Activated B cell treated with CpG ODN at 0.5 μM for 24 hours (primary cell): Measurements from ENCODE around the gene ALK. TPM values are rescaled to one million over a fixed set of nuclear protein-coding genes. Genes with fewer than 3 reads are reported as not detected.

ENCODE experiments used
- ATAC-seq: fragments of 200-7000 bp; cut with Tn5 transposase; one replicate; pipeline ENCODE4 v1.10.0; 2021; ENCODE audit warnings: low read depth, mild to moderate bottlenecking, moderate library complexity
- CTCF ChIA-PET: fragments of 350-600 bp; sonication (Branson Sonifier 250); formaldehyde crosslinking; loops from one replicate; lab custom pipeline; 2021; ENCODE audit warnings: antibody characterized with exemption; lab: Charles Lee
- POLR2A ChIA-PET: fragments of 350-600 bp; sonication (Branson Sonifier 250); formaldehyde crosslinking; loops from one replicate; lab custom pipeline; 2021; ENCODE audit warnings: antibody characterized with exemption; lab: Charles Lee
- DNase-seq: peaks from one replicate; pipeline ENCODE4 v3.0.0; 2022
- H3K27ac Mint-ChIP-seq: one replicate; pipeline ENCODE4 v1.8.0; 2020; ENCODE audit warnings: mixed read lengths
- H3K27me3 Mint-ChIP-seq: one replicate; pipeline ENCODE4 v1.8.0; 2021; ENCODE audit warnings: mixed read lengths
- H3K36me3 Mint-ChIP-seq: one replicate; pipeline ENCODE4 v1.8.0; 2021; ENCODE audit warnings: low read depth, mixed read lengths
- H3K4me1 Mint-ChIP-seq: one replicate; pipeline ENCODE4 v1.8.0; 2021; ENCODE audit warnings: mixed read lengths
- H3K4me3 Mint-ChIP-seq: one replicate; pipeline ENCODE4 v1.8.0; 2020; ENCODE audit warnings: mild to moderate bottlenecking, mixed read lengths
- H3K9me3 Mint-ChIP-seq: one replicate; pipeline ENCODE4 v1.8.0; 2020; ENCODE audit warnings: mixed read lengths
- intact Hi-C: fragments of 100-400 bp; cut with micrococcal nuclease; formaldehyde crosslinking; loops from one replicate; pipeline ENCODE4 v1.15.1; 2024
- total RNA-seq: library from RNA; stranded (reverse); gene quantifications from 2 replicates; pipeline ENCODE4 v1.2.3, GENCODE V29; 2022
- TF ChIP-seq, protein P1 (sequence below): fragments of 200-600 bp; IDR thresholded peaks from one replicate; pipeline ENCODE4 v1.8.0; 2022; ENCODE audit warnings: antibody characterized with exemption, mild to moderate bottlenecking

Gene ALK
- total RNA-seq, 1 donor from 2014 or later: not detected

DNA sequence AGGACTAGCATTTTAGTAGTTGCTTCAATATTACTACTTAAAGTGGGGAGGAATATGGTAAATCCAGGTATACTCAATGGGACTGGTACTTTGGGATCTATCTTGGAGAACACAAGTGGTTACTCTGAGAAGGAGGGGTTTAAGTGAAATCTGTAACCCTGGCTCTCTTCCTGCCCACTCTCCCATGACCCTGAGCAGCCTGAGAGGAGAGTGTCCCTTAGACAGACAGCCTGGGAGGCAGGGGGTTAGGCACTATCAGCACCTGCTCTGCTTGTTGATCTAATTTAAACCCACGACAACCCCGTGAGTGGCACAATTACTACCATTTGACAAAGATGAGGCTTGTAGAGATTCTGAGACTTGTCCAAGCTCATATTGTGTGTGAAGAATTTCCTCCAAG is 395.5 kb downstream of the ALK start:
- DNase-seq: no peak
- Mint-ChIP-seq H3K4me1 (no peaks in the 10 kb centered on the region), H3K9me3 (no peaks in the 10 kb centered on the region), H3K27ac (no peak overlapping the region), H3K27me3 (no peaks in the 10 kb centered on the region), H3K36me3 (no peaks in the 10 kb centered on the region), H3K4me3 (no peak overlapping the region)
- ChIA-PET CTCF (no interaction called here), POLR2A (no interaction called here)
- no peak for ATAC-seq
- intact Hi-C loops: no loop called here
- TF ChIP-seq, protein P1, sequence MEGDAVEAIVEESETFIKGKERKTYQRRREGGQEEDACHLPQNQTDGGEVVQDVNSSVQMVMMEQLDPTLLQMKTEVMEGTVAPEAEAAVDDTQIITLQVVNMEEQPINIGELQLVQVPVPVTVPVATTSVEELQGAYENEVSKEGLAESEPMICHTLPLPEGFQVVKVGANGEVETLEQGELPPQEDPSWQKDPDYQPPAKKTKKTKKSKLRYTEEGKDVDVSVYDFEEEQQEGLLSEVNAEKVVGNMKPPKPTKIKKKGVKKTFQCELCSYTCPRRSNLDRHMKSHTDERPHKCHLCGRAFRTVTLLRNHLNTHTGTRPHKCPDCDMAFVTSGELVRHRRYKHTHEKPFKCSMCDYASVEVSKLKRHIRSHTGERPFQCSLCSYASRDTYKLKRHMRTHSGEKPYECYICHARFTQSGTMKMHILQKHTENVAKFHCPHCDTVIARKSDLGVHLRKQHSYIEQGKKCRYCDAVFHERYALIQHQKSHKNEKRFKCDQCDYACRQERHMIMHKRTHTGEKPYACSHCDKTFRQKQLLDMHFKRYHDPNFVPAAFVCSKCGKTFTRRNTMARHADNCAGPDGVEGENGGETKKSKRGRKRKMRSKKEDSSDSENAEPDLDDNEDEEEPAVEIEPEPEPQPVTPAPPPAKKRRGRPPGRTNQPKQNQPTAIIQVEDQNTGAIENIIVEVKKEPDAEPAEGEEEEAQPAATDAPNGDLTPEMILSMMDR: no peak

DNA sequence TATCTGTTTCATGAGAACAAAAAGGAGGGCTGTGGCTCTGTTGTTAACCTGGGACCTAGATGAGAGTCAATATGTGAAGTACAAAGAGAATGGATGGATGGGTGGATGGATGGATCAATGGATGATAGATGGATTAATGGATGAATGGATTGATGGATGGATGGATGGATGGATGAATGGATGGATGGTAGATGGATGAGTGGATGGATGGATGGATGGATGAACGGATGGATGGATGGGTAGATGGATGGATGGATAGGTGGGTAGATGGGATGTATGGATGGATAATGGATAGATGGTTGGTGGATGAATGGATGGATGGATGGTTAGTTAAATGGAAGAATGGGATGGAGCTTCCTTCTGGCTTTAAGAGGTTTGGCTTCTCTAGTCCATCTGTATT is 396.7 kb downstream of the ALK start:
- intact Hi-C loops: no loop called here
- Mint-ChIP-seq H3K36me3 (no peaks in the 10 kb centered on the region), H3K9me3 (no peaks in the 10 kb centered on the region), H3K27me3 (no peaks in the 10 kb centered on the region), H3K27ac (no peak overlapping the region), H3K4me3 (no peak overlapping the region), H3K4me1 (no peaks in the 10 kb centered on the region)
- TF ChIP-seq, protein P1: no peak
- ChIA-PET POLR2A (no interaction called here), CTCF (interaction anchor here (0.7 kb wide), 1 partner anchor 10 kb away, joined by 3 read pairs; no protein-coding TSS in a partner anchor)
- DNase-seq: no peak
- no peak for ATAC-seq

DNA sequence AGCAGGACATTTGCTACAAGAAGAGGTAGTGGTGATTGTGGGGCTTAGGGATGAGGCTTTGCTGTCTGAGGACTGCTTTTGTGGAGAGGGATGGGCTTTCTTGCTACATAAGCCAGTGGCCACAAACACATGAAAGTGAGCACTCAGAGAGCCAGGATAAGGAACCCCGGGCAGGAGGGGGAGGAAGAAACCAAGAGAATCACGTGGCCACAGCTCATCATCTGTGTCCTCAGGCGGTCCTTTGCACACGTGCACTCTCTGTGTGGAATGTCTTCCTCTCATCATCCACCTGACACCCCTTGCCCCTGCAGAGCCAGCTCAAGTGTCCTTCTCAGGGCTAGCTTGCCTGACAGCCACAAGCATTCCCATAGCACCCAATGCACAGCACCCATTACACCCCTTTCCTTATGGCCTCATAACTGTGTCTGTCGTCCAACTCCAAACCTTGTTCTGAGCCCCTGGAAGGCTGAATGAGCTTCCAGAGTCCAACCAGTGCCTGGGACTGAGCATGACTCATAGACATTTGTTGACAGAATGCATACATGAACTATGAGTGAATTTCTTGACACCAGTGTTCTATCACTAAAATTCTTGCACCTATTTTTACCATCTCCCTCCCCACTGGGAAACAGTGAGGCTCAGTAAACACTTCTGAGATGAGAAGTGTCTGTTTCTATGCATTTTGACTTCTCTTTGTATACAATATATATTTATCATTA is 398.3 kb downstream of the ALK start:
- Mint-ChIP-seq H3K4me1 (no peaks in the 10 kb centered on the region), H3K36me3 (no peaks in the 10 kb centered on the region), H3K4me3 (no peak overlapping the region), H3K27me3 (no peaks in the 10 kb centered on the region), H3K27ac (no peak overlapping the region), H3K9me3 (no peaks in the 10 kb centered on the region)
- ChIA-PET CTCF (no interaction called here), POLR2A (no interaction called here)
- DNase-seq (no peak), ATAC-seq (no peak)
- intact Hi-C loops: no loop called here
- TF ChIP-seq, protein P1: no peak

DNA sequence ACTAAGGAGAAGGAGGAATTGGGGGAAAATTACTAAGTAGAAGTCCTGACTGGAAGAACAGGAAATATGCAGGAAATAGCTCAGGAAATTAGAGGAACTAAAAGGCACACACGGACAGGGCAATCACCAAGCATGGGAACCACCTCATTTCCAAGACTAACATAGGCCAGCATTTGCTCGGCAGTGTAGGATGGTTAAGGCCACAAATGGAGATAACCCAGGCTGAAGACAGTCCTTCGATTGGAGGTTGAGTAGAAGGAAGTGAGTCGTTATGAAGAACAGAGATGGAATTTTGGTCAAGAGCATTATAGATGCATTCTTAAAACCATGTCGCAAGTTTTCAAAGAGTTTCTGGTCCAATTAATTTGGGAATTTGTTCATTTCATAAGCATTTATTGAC is 401.4 kb downstream of the ALK start:
- POLR2A ChIA-PET: no interaction called here
- ATAC-seq (no peak), DNase-seq (no peak)
- intact Hi-C loops: no loop called here
- no peak overlapping the region for H3K27ac Mint-ChIP-seq
- TF ChIP-seq, protein P1: no peak
- H3K9me3 Mint-ChIP-seq: no peaks in the 10 kb centered on the region
- no peaks in the 10 kb centered on the region for H3K36me3 Mint-ChIP-seq
- H3K4me1 Mint-ChIP-seq: no peaks in the 10 kb centered on the region
- no peak overlapping the region for H3K4me3 Mint-ChIP-seq
- no peaks in the 10 kb centered on the region for H3K27me3 Mint-ChIP-seq
- CTCF ChIA-PET: no interaction called here

DNA sequence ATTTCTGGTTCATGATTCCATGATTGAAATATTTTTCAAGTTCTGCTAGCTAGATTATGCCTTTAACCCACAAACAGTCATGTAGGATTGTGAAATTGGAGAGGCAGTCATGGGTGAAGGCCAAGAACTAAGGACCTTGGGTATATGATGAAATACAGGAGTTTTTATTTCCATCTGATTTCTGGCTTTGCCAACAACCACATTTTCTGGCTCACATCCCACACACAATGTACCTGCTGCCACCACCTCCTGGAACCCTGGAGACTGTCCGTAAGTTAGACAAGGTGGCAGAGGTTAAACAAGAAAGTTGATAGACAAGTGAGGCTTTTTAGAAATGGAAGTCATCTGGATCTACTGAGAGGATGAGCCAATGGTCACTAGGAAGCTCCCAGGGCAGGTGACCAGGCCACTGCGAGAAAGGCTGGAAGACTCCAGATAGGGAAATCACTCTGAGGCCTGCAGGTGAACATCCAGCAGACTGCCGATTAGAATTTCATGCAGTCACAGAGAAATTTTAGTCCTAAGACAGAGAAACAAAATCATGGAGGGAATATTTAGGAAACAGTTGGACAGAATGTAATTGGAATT is 402.0 kb downstream of the ALK start:
- no peak overlapping the region for H3K27ac Mint-ChIP-seq
- CTCF ChIA-PET: no interaction called here
- H3K4me3 Mint-ChIP-seq: no peak overlapping the region
- intact Hi-C loops: no loop called here
- H3K9me3 Mint-ChIP-seq: no peaks in the 10 kb centered on the region
- DNase-seq (no peak), ATAC-seq (no peak)
- POLR2A ChIA-PET: no interaction called here
- TF ChIP-seq, protein P1: no peak
- H3K4me1 Mint-ChIP-seq: no peaks in the 10 kb centered on the region
- H3K27me3 Mint-ChIP-seq: no peaks in the 10 kb centered on the region
- H3K36me3 Mint-ChIP-seq: no peaks in the 10 kb centered on the region
